AG04450 (cell line): ENCODE results near the gene PRDM8. TPM values are rescaled to one million over a fixed set of nuclear protein-coding genes. Genes with fewer than 3 reads are reported as not detected.

Source experiments
- CTCF ChIA-PET: fragments of 300-600, 350-600 bp; formaldehyde crosslinking; extraction: SDS; loops from one replicate; lab custom pipeline; 2022; ENCODE audit warnings: antibody characterized with exemption, inconsistent platforms; lab: Charles Lee
- POLR2A ChIA-PET: fragments of 350-600 bp; formaldehyde crosslinking; extraction: SDS; loops from one replicate; lab custom pipeline; 2021; ENCODE audit warnings: antibody characterized with exemption, inconsistent platforms; lab: Yijun Ruan, JAX
- DNase-seq: peaks from one replicate; pipeline ENCODE4 v3.0.0-alpha.2; 2011; ENCODE audit warnings: low read depth, low spot score
- H3K27ac ChIP-seq: one replicate; pipeline ENCODE4 v1.5.1; 2012; ENCODE audit warnings: low read depth, low read length, control low read depth
- H3K27me3 ChIP-seq: one replicate; pipeline ENCODE4 v1.6.0; 2012; ENCODE audit warnings: low read length; ENCODE audit not compliant: control insufficient read depth, insufficient read depth
- H3K4me3 ChIP-seq: 2 replicates; pipeline ENCODE4 v1.5.1; 2011; ENCODE audit warnings: mild to moderate bottlenecking, low read depth, low read length, control low read depth
- H3K9me3 ChIP-seq: 2 replicates; pipeline ENCODE4 v1.5.1; 2012; ENCODE audit warnings: low read length; ENCODE audit not compliant: control insufficient read depth, insufficient read depth
- CTCF ChIP-seq: IDR thresholded peaks from 2 replicates; pipeline ENCODE4 v1.5.1; 2011; ENCODE audit warnings: low read depth, low read length, control low read depth, inconsistent platforms
- polyA plus RNA-seq: library from polyadenylated mRNA; depleted of rRNA; stranded (reverse); fragments of >200 nt; gene quantifications from 2 replicates; pipeline ENCODE4 v1.2.3, GENCODE V29; 2011

PRDM8 gene
- polyA plus RNA-seq, 1 experiment = 12.8 TPM

DNA sequence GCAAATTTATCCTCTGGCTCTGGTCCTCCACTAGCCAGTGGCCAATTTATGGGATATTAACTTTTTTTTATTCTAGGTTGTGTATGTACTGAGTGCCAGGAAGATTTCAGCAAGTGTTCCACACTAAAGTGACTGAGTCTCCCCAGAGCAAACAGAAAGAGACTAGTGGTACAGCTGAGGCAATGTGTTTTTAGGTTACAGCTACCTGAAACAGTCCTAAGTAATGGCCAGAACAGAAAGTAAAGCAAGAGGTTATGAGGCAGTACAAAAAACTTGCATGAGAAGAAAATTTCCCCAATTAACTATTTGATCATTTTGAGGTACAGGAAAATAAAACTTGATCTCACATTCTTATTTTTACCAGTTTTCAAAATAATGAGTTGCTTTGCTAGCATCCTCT is 31.2 kb downstream of the PRDM8 start:
- DNase-seq = no peak
- Histone ChIP-seq H3K27me3 (no peaks in the 10 kb centered on the region), H3K27ac (no peak overlapping the region), H3K9me3 (no peaks in the 10 kb centered on the region), H3K4me3 (no peak overlapping the region)
- CTCF ChIA-PET = no interaction called here
- no peak for TF ChIP-seq CTCF
- POLR2A ChIA-PET = no interaction called here

GRCh38 chr4:80229128-80229527 is 31.8 kb downstream of the PRDM8 start:
- CTCF ChIA-PET = interaction anchor here (1.2 to 4.5 kb wide), 2 partner anchors 9 to 27 kb away, joined by 3 to 30 read pairs; no protein-coding TSS in a partner anchor

GRCh38 chr4:80229590-80229989 is 32.3 kb downstream of the PRDM8 start:
- no peak overlapping the region for H3K27ac ChIP-seq
- ChIA-PET CTCF (interaction anchor here (1.1 to 4.5 kb wide), 3 partner anchors 10 to 810 kb away, joined by 3 to 30 read pairs (median 3); no protein-coding TSS in a partner anchor), POLR2A (no interaction called here)
- no peak for DNase-seq
- TF ChIP-seq CTCF = no peak
- H3K4me3 ChIP-seq = no peak overlapping the region
- no peaks in the 10 kb centered on the region for H3K9me3 ChIP-seq
- H3K27me3 ChIP-seq = no peaks in the 10 kb centered on the region

More at GRCh38 chr4:80229128-80229527, 31.8 kb downstream of the PRDM8 start:
- DNase-seq = no peak
- POLR2A ChIA-PET = no interaction called here
- H3K4me3 ChIP-seq = no peak overlapping the region
- no peak for TF ChIP-seq CTCF
- no peaks in the 10 kb centered on the region for H3K9me3 ChIP-seq
- no peak overlapping the region for H3K27ac ChIP-seq
- no peaks in the 10 kb centered on the region for H3K27me3 ChIP-seq

DNA sequence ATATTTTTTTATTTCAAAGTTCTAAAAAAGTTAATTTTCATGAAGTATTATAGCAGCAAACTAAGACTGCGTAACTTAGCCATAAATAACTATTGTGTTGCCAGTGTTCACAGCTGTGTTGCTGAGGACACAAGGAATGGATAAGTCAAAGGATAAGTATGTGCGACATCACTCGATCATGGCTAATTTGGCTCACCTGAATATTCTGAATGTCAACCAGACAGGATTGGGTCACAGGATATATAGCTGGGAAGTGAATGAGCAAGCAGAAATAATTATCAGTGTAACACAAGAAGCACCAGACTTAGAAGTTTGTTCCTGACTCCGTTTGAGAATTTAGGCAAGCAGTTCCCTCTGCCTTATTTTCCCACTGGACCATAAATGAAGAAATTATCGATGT is 33.9 kb downstream of the PRDM8 start:
- TF ChIP-seq CTCF = no peak
- Histone ChIP-seq H3K27me3 (no peaks in the 10 kb centered on the region), H3K4me3 (no peak overlapping the region), H3K27ac (no peak overlapping the region), H3K9me3 (no peaks in the 10 kb centered on the region)
- ChIA-PET POLR2A (interaction anchor here (1.1 to 1.3 kb wide), 2 partner anchors 35 kb away, joined by 3 to 4 read pairs; no protein-coding TSS in a partner anchor), CTCF (interaction anchor here (1.0 to 4.5 kb wide), 4 partner anchors 11 to 50 kb away, joined by 3 to 30 read pairs (median 4); no protein-coding TSS in a partner anchor)
- DNase-seq = no peak

- no peak overlapping the region for H3K27ac ChIP-seq
- no peak for TF ChIP-seq CTCF
- no peak overlapping the region for H3K4me3 ChIP-seq
- CTCF ChIA-PET = interaction anchor here (0.7 to 4.5 kb wide), 7 partner anchors 13 to 90 kb away, joined by 3 to 30 read pairs (median 3); partner anchors contain the start of gene FGF5
- DNase-seq = no peak
- no peaks in the 10 kb centered on the region for H3K27me3 ChIP-seq
- no peaks in the 10 kb centered on the region for H3K9me3 ChIP-seq
- POLR2A ChIA-PET = interaction anchor here (1.5 kb wide), 1 partner anchor 33 kb away, joined by 4 read pairs; the partner anchor contains the start of gene FGF5
Measured at GRCh38 chr4:80232707-80233370, 35.5 kb downstream of the PRDM8 start.
